Measurements from ENCODE around the gene NFKB1. TPM values are rescaled to one million over a fixed set of nuclear protein-coding genes. Genes with fewer than 3 reads are reported as not detected.

Gene NFKB1
- total and polyA plus RNA-seq, 8 donors = 9.6 to 36.5 (median 21.2) TPM

GRCh38 chr4:102530986-102531385, 29.8 kb downstream of the NFKB1 start:
- no peak for TF ChIP-seq POLR2AphosphoS5 (IDR thresholded peaks at IDR 0.05)
- no peak for TF ChIP-seq POLR2A (IDR thresholded peaks at IDR 0.05)
- TF ChIP-seq CTCF (IDR thresholded peaks at IDR 0.05) = no peak
- no peak for TF ChIP-seq EP300 (IDR thresholded peaks at IDR 0.05)
- H3K9me3 ChIP-seq = no peaks in the 10 kb centered on the region
- 87 to 93% (median 90%) methylated on average over 2 of the region's 2 CpGs for WGBS, 5 donors
- H3K27me3 ChIP-seq = no peaks in the 10 kb centered on the region
- H3K36me3 ChIP-seq = peaks cover 0 to 25% (median 20%) of the 10 kb centered on the region in 4 donors
- intact Hi-C loops (cut with DNase I; ENCODE audit: low total_unique reads) = no loop called here
- DNase-seq = no peak
- H3K4me3 ChIP-seq = no peak overlapping the region
- H3K27ac ChIP-seq = no peak overlapping the region
- H3K4me1 ChIP-seq = peaks cover 0 to 34% (median 8%) of the 10 kb centered on the region in 4 donors

- 97 to 100% (median 98%) methylated on average over 1 of the region's 1 CpG for WGBS, 5 donors
- DNase-seq = no peak
- intact Hi-C loops (cut with DNase I; ENCODE audit: low total_unique reads) = no loop called here
Observed at GRCh38 chr4:102531462-102531861, 30.3 kb downstream of the NFKB1 start.

GRCh38 chr4:102533348-102533747, 32.2 kb downstream of the NFKB1 start:
- no peak for TF ChIP-seq EP300 (IDR thresholded peaks at IDR 0.05)
- no peak for TF ChIP-seq POLR2AphosphoS5 (IDR thresholded peaks at IDR 0.05)
- TF ChIP-seq CTCF (IDR thresholded peaks at IDR 0.05) = no peak
- TF ChIP-seq POLR2A (IDR thresholded peaks at IDR 0.05) = no peak
- H3K9me3 ChIP-seq = no peaks in the 10 kb centered on the region
- H3K27me3 ChIP-seq = no peaks in the 10 kb centered on the region
- H3K27ac ChIP-seq = no peak overlapping the region
- H3K36me3 ChIP-seq = peaks cover 0 to 33% (median 28%) of the 10 kb centered on the region in 4 donors
- intact Hi-C loops (cut with DNase I; ENCODE audit: low total_unique reads) = no loop called here
- peaks cover 0 to 38% (median 4%) of the 10 kb centered on the region in 4 donors for H3K4me1 ChIP-seq
- DNase-seq = no peak
- WGBS, 5 donors = 65 to 84% (median 74%) methylated on average over 4 of the region's 4 CpGs
- H3K4me3 ChIP-seq = no peak overlapping the region

More at GRCh38 chr4:102531462-102531861, 30.3 kb downstream of the NFKB1 start:
- H3K27me3 ChIP-seq = no peaks in the 10 kb centered on the region
- peaks cover 0 to 38% (median 8%) of the 10 kb centered on the region in 4 donors for H3K4me1 ChIP-seq
- no peaks in the 10 kb centered on the region for H3K9me3 ChIP-seq
- H3K27ac ChIP-seq = no peak overlapping the region
- TF ChIP-seq POLR2AphosphoS5 (IDR thresholded peaks at IDR 0.05) = no peak
- no peak for TF ChIP-seq POLR2A (IDR thresholded peaks at IDR 0.05)
- no peak for TF ChIP-seq EP300 (IDR thresholded peaks at IDR 0.05)
- TF ChIP-seq CTCF (IDR thresholded peaks at IDR 0.05) = no peak
- no peak overlapping the region for H3K4me3 ChIP-seq
- peaks cover 0 to 25% (median 20%) of the 10 kb centered on the region in 4 donors for H3K36me3 ChIP-seq

- peaks cover 0 to 32% (median 1%) of the 10 kb centered on the region in 4 donors for H3K4me1 ChIP-seq
- intact Hi-C loops (cut with DNase I; ENCODE audit: low total_unique reads) = no loop called here
- no peak for TF ChIP-seq CTCF (IDR thresholded peaks at IDR 0.05)
- no peak for TF ChIP-seq POLR2AphosphoS5 (IDR thresholded peaks at IDR 0.05)
- no peak for TF ChIP-seq POLR2A (IDR thresholded peaks at IDR 0.05)
- no peak for TF ChIP-seq EP300 (IDR thresholded peaks at IDR 0.05)
- 91 to 96% (median 93%) methylated on average over 2 of the region's 2 CpGs for WGBS, 5 donors
- H3K9me3 ChIP-seq = no peaks in the 10 kb centered on the region
- peaks cover 0 to 38% (median 33%) of the 10 kb centered on the region in 4 donors for H3K36me3 ChIP-seq
- no peak overlapping the region for H3K27ac ChIP-seq
- no peak for DNase-seq
- H3K27me3 ChIP-seq = no peaks in the 10 kb centered on the region
- H3K4me3 ChIP-seq = no peak overlapping the region
Observed at GRCh38 chr4:102533904-102534303, 32.7 kb downstream of the NFKB1 start.
